DND-41 (cell line): Measurements from ENCODE around the gene NCAPG.

Source experiments
- CTCF ChIP-seq: IDR thresholded peaks from 2 replicates; pipeline ENCODE4 v1.5.1; 2012; ENCODE audit warnings: borderline replicate concordance, low read length, moderate library complexity, mild to moderate bottlenecking; ENCODE audit not compliant: poor library complexity, severe bottlenecking; ENCODE audit errors: extremely low read depth
- EZH2 ChIP-seq: IDR thresholded peaks from 3 replicates; pipeline ENCODE4 v1.6.1; 2012; ENCODE audit warnings: borderline replicate concordance, low read depth, mild to moderate bottlenecking, moderate library complexity, low read length, inconsistent platforms; ENCODE audit not compliant: severe bottlenecking

- TF ChIP-seq CTCF (no peak), EZH2 (no peak)
These were observed 37.6 kb upstream of the NCAPG start for GRCh38 chr4:17773135-17773698.
